PFSK-1 (cell line): ENCODE measurements around the gene C16orf54.

Source experiments
- FOXP2 ChIP-seq: optimal IDR thresholded peaks from 2 replicates; pipeline ENCODE3; 2011; ENCODE audit warnings: borderline replicate concordance, control low read depth, inconsistent platforms; ENCODE audit not compliant: insufficient read depth; ENCODE audit errors: extremely low read length, extremely low read depth
- POLR2AphosphoS5 ChIP-seq: IDR thresholded peaks from 2 replicates; pipeline ENCODE4 v1.6.1; 2012; ENCODE audit warnings: low read depth, mild to moderate bottlenecking, control low read depth, low read length, moderate library complexity
- REST ChIP-seq, 2 experiments: IDR thresholded peaks; 2 replicates each; pipeline versions ENCODE4 v1.6.1 to v1.8.0; 2011 to 2012; ENCODE audit warnings: low read depth in 2 of 2, low read length in 2 of 2, control low read depth in 1 of 2, inconsistent platforms in 1 of 2, mild to moderate bottlenecking in 1 of 2, moderate library complexity in 1 of 2; ENCODE audit not compliant: insufficient read depth in 1 of 2
- SIN3A ChIP-seq: IDR thresholded peaks from 2 replicates; pipeline ENCODE4 v1.6.1; 2012; ENCODE audit warnings: mild to moderate bottlenecking, low read length, moderate library complexity, borderline replicate concordance; ENCODE audit not compliant: insufficient read depth
- TAF1 ChIP-seq: IDR thresholded peaks from 2 replicates; pipeline ENCODE4 v1.6.1; 2012; ENCODE audit warnings: low read length, control low read depth, borderline replicate concordance; ENCODE audit not compliant: insufficient read depth

GRCh38 chr16:29701214-29701555 lies 44.6 kb downstream of the C16orf54 start:
- no peak for TF ChIP-seq POLR2AphosphoS5
- no peak for TF ChIP-seq TAF1
- no peak for TF ChIP-seq SIN3A
- no peak for TF ChIP-seq FOXP2
- no peak for TF ChIP-seq REST (IDR thresholded peaks at IDR 0.05; ENCODE audit: insufficient read depth in 1 of 2, low read depth in 2 of 2, low read length in 2 of 2)
